GM08714 (cell line): ENCODE data around the gene MICAL3.
"Not testable (repeated sequence)": the region's sequence is repeated elsewhere in the genome, so short reads cannot be mapped to it uniquely, and the experiment has no call there.

Experiments
- H3K4me3 ChIP-seq: fragments of 200-500 bp; sonication (Bioruptor generic); 2 replicates; pipeline ENCODE4 v1.5.1; 2014; ENCODE audit warnings: mild to moderate bottlenecking, low read length, inconsistent platforms
- ZNF274 ChIP-seq: IDR thresholded peaks from 2 replicates; pipeline ENCODE4 v1.6.1; 2012; ENCODE audit warnings: mild to moderate bottlenecking, low read depth, low read length

MICAL3 gene

GRCh38 chr22:17769013-17769715, 255.2 kb downstream of the MICAL3 start:
- no peak for TF ChIP-seq ZNF274
- H3K4me3 ChIP-seq, result no peak overlapping the region

DNA sequence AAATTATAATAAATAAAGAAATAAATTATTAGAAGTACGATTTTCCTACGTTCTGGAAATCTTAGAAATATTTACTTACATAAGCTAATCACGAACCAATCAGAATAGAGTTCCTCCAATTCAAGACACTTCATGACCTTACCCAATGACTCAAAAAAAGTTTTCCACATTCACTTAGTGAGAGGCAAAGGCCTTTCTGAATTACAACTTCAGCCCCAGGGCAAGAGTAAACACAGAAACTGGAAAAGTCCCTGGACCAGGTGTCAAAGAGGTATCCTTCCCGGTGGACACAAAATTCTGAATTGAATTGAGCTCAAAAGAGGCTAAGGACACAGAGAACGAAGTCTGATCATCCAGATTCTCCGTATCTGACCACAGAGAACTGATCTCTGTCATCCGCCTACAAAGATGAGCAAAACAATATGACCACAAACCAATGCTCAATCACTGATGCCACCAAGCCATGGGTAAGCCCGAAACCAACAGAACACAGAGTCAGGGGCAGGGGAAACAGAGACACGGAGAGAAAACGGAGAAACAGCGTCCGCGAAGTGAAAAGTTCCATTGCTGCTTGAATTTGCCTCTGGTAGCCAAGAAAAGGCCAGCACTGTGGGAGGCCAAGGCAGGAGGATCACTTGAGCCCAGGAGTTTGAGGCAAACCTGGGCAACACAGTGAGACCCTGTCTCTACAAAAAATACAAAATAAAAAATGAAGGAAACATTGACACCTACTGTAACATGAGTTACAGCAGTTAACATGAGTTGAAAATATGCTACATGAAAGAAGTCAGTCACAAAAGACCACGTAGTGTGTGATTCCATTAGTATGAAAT, 256.9 kb downstream of the MICAL3 start:
- no peak overlapping the region for H3K4me3 ChIP-seq
- no peak for TF ChIP-seq ZNF274

- not testable (repeated sequence) for H3K4me3 ChIP-seq
Measured at GRCh38 chr22:17764852-17765251, 259.5 kb downstream of the MICAL3 start.

DNA sequence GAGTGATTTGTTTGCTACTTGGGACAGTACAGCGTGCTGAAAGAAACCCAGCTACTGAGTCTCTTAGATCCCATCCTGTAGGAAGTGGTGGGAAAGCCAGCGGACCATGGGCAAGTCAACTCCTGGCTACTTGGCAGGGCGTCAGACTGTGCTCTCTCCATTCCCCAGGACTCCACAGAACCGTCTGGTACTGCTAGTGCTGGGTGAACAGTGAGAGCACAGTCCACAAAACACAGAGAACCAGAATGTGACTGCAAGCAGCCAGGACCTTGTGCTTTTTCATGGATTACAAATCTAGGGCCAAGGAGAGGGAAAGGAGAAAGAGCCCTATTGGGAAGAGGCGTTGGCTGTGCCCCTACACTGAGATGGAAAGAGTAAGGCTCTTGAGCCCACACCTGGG, 260.3 kb downstream of the MICAL3 start:
- TF ChIP-seq ZNF274, result no peak
- no peak overlapping the region for H3K4me3 ChIP-seq

- H3K4me3 ChIP-seq, result not testable (repeated sequence)
Measured at GRCh38 chr22:17763442-17763841, 260.9 kb downstream of the MICAL3 start.

DNA sequence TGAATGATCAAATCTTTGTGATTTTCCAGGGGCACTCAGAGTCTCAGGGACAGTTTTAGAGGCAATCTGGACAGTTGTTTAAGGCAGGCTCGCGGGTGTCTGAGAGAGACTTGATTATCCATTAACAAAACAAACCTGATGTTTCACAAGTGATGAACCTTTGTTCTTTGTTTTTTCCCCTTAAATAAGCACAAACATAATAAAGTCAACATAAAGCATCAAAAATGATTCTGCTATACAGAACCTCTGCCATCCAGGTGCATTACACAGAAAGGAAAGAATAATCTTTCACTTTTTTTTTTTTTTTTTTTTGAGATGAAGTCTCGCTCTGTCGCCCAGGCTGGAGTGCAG, 263.2 kb downstream of the MICAL3 start:
- H3K4me3 ChIP-seq, result no peak overlapping the region
- TF ChIP-seq ZNF274, result no peak

DNA sequence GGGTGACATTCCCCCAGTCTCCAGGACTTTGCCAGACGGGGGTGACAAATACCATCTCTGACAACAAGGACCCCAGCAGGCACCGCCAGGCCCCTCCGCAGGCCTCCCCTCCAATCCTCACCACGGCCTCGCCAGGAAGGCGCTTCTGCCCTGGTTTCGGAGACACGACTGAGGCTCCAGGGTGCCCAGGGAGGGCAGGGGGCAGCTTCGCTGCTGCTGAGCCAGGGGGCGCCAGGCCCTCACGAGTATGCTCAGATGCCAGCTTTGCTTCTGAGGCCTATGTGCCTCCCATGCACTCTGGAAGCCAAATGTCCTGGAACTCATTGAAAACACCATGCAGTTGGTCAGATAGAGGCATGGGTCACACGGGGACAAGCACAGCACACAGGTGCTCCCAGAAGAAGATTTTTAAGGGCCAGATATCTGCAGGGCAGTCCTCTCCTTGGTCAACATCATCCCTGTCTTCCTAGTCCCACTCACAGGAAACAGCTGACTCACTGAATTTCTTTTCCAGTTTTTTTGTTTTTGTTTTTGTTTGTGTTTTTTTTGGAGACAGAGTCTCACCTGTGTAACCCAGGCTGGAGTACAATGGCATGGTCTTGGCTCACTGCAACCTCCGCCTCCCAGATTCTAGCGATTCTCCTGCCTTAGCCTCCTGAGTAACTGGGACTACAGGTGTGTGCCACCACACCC, 270.0 kb downstream of the MICAL3 start:
- no peak overlapping the region for H3K4me3 ChIP-seq
- no peak for TF ChIP-seq ZNF274

DNA sequence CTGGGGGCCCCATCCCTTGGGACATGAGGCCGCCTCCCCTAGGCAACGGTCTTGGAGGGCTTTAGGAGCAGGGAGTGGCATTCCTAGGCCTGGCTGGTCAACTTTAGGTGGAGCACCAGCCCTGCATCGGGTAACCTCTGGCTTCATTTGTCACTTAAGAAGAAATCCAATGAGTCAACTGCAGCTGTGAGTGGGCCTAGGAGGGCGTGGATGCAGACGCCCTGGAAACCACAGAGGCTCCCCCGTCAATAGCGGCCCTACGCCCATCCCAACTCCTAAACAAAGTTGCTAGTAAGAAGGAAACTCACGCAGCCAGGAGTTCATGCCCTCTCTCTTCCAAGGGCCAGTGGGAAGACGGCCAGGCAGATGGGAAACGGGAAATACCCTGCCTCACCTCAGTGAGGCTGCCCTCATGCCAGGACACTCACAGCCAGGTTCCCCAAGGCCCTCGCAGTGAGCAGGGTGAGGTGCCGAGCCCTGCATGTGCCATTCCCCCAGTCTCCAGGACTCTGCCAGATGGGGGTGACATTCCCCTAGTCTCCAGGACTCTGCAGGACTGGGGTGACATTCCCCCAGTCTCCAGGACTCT, 270.9 kb downstream of the MICAL3 start:
- H3K4me3 ChIP-seq, result no peak overlapping the region
- no peak for TF ChIP-seq ZNF274

DNA sequence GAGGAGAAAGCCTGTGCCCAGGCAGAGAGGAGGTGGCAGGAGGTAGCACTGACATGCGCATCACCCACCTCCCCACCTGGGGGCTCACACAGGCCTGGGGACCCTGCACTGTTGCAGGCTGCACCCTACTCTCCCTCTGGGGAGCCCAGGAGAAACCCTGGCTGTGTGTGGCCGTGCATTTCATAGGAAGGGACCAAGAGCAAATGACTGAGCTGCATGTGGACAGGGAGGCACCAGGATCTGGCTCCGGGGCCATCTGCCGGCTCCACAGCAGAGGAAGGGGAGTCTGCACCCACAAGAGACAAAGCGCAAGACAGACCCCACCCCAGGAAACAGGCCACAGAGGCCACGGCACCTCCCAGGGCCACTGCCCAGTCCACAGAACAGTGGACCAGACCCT, 272.8 kb downstream of the MICAL3 start:
- H3K4me3 ChIP-seq, result no peak overlapping the region
- TF ChIP-seq ZNF274, result no peak

DNA sequence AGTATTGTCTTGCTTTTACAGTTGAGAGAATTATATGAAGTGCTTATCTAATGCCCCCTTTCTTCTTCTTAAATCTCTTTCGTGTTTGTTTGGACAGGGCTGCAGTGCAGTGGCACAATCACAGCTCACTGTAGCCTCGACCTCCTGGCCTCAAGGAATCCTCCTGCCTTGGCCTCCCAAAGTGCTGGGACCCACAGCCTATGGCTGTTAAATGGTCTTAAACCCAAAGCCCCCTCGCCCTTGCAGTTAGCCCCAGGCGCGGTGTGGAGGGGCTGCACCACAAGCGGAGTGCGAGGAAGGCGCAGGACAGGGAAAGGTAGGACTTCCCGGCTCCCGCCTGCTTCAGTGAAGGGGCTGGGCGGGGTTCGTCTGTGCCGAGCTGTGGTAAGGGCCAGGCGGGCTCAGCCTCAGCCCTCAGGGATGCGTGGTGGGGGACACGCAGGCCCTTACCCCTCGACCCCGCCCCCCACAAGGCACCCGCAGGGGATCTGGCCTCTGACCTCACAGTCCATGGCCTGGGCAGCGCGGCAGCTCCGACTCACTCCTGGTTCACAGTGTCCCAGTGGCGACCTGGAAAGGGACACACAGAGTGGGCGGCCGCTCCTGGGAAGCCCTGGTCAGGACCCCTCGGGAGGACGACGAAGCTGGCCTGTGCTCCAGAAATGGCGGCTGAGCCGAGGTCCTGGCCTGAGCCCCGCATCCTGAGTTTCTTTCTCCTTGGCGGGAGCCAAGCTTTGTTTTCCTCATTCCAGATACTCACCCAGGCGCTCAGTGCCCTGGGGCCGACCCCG, 274.6 kb downstream of the MICAL3 start:
- no peak for TF ChIP-seq ZNF274
- no peak overlapping the region for H3K4me3 ChIP-seq

GRCh38 chr22:17748555-17749353, 275.6 kb downstream of the MICAL3 start:
- H3K4me3 ChIP-seq, result no peak overlapping the region

GRCh38 chr22:17746916-17747315, 277.4 kb downstream of the MICAL3 start:
- H3K4me3 ChIP-seq, result no peak overlapping the region
- no peak for TF ChIP-seq ZNF274

More at GRCh38 chr22:17748555-17749353, 275.6 kb downstream of the MICAL3 start:
- TF ChIP-seq ZNF274, result no peak

DNA sequence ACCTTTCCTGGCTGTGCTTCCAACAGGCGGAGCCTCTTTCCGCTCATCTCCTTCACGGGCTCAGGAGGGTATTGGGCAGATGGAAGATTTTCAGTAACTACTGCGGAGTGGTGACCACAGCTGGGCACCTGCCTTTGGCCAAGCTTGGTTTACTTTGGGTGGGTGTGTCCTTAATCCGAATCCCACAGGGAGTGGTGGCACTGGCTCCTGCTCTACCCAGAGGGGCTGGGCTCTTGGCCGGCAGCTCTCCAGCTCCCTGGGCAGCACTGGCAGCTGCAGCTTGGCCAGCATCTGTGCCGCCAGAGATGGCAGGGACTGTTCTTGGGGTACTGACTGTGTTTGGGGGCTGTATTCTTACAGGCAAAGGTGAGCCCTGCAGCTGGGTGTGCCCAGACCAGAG, 279.9 kb downstream of the MICAL3 start:
- H3K4me3 ChIP-seq, result no peak overlapping the region

More for the DNA sequence above, 279.9 kb downstream of the MICAL3 start:
- TF ChIP-seq ZNF274, result no peak
